M059J (cell line): ENCODE data around the gene NFE2L1. TPM values are rescaled to one million over a fixed set of nuclear protein-coding genes. Genes with fewer than 3 reads are reported as not detected.

ENCODE experiments used
- DNase-seq: peaks from one replicate; pipeline ENCODE4 v3.0.0-alpha.2; 2012; ENCODE audit warnings: low read depth
- total RNA-seq: library from RNA; depleted of rRNA; stranded (reverse); fragments of >200 nt; shearing (Covaris generic); gene quantifications from 2 replicates; pipeline ENCODE4 v1.2.3, GENCODE V29; 2014

NFE2L1 gene
- total RNA-seq, 1 experiment from 2014 or later: 68.7 TPM

- no peak for DNase-seq
Measured at GRCh38 chr17:48047113-48047740, 932 bp upstream of the NFE2L1 start.

- DNase-seq: peak; percentile 89
Measured at GRCh38 chr17:48048384-48049126, 396 bp downstream of the NFE2L1 start.

DNA sequence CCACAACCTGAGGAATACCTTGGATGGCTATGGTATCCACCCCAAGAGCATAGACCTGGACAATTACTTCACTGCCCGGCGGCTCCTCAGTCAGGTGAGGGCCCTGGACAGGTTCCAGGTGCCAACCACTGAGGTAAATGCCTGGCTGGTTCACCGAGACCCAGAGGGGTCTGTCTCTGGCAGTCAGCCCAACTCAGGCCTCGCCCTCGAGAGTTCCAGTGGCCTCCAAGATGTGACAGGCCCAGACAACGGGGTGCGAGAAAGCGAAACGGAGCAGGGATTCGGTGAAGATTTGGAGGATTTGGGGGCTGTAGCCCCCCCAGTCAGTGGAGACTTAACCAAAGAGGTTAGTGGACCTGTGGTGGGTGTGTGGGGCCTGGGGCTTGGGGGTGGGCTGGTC is 3.1 kb downstream of the NFE2L1 start:
- DNase-seq: no peak

DNA sequence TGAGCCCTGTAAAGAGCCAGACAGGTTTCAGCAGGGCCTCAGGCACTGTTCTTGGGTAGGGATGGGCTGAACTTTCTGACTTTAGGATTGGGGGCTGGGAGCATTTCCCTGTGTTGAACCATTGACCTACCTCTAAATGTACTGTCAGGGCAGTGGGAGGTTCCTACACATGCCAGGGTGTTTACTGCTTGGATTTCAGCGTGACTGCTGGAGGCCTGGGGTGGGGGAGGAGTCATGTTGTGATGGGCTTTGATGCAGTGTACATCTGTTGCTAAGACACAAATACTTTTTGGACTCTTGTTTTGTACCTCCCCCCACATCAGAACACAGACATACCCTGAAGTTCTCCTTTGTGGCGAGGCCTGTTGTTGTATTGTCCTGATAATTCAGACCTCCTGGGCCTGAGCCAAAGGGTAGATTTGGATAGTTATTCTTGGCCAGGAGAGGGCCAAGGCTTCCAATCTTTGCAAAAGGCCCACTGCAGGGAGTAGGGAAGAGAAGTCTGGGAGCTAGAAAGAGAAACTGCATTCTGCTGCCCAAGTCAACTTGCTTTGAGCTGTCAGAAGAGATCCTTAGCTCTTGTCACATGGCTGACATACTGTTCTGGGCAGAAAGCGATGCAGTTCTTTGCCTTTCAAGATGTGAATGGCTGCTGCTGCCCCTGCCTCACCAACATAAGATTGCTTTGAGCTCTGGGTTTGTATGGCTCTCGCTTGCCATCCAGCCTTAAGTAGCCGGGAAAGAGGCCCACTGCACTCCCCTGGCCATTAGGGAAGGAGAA is 3.7 kb downstream of the NFE2L1 start:
- DNase-seq: peak; percentile 66

- DNase-seq: no peak
Measured at GRCh38 chr17:48052956-48053757, 5.0 kb downstream of the NFE2L1 start.

GRCh38 chr17:48053758-48054237 is 5.6 kb downstream of the NFE2L1 start:
- no peak for DNase-seq

DNA sequence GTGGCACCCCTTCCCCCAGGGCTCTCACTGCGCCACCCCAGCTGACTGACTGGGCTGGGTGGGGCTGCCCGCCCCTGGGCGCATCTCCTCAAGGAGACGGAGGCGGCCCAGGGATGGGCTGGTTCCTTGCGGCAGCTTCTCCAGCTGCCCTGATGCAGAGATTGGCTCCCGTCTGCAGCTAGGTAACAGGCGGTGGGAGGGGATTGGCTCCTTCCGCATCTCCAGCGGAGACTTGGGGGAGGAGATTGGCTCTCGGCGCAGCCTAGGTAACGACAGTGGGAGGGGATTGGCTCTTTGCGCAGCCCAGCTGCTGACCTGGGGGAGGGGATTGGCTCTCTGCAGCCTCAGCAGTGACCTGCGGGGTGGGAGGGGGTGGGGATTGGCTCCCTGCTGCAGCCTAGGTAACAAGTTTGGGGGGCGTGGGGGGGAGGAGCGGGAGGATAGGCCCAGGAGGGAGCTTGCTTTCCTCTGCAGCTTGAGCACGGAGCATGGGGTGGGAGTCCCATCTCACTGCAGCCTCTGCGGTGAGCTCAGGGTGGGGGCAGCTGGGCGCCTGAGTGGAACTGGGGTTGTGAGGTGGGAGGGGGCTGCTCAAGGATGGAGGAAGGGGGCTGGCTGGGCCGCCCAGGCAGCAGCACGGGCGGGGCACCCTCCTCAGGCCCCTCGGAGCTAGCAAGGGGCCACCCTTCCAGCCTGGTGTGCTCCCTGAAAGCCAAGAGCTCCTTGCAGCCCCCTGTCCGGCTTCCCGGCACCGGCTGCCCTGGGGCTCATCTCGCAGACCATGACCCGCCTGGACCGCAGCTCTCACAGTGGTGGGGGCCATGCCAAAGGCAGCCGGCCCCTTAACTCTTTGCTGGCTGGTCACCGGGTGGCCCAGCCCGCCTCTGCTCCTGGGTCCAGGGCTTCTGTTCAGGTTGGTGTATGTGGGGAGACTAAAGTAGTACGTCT is 6.4 kb downstream of the NFE2L1 start:
- no peak for DNase-seq

DNA sequence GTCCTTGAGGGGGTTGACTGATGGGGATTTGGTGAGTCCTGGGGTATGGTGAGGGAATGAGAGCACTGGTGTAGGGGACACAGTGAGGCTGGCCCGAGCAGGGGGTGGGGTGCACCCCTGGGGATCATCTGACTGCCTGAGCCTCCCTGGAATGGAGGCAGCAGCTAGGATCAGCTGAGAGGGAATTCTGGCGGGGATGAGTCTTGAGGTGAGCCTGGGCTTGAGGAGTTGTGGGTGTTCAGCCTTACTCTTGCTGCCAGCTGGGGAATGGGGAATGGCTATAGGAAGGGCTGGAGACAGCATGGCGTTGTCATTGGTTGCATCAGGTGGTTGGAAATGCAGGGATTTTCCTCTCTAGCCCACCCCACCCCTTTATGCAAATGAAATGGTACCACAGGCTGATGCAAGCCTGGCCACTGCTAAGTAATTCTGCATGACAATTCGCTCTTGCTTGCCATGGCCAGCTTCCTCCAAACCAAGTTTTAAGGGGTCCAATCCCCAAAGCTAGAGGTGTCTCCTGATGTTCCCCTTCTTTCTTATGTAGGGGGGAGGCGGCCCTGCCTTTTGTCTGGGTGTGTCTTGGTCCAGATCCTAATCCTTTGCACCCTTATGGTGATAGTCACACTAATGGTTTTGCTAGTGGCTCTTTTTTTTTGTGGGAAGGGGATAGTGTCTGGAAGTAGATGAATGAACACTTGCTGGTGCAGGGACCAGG is 7.5 kb downstream of the NFE2L1 start:
- DNase-seq: peak; percentile 16

GRCh38 chr17:48056246-48056745 is 8.1 kb downstream of the NFE2L1 start:
- DNase-seq: no peak

- DNase-seq: no peak
Measured at GRCh38 chr17:48056879-48057278, 8.7 kb downstream of the NFE2L1 start.

- DNase-seq: no peak
Measured at GRCh38 chr17:48057626-48058025, 9.5 kb downstream of the NFE2L1 start.

DNA sequence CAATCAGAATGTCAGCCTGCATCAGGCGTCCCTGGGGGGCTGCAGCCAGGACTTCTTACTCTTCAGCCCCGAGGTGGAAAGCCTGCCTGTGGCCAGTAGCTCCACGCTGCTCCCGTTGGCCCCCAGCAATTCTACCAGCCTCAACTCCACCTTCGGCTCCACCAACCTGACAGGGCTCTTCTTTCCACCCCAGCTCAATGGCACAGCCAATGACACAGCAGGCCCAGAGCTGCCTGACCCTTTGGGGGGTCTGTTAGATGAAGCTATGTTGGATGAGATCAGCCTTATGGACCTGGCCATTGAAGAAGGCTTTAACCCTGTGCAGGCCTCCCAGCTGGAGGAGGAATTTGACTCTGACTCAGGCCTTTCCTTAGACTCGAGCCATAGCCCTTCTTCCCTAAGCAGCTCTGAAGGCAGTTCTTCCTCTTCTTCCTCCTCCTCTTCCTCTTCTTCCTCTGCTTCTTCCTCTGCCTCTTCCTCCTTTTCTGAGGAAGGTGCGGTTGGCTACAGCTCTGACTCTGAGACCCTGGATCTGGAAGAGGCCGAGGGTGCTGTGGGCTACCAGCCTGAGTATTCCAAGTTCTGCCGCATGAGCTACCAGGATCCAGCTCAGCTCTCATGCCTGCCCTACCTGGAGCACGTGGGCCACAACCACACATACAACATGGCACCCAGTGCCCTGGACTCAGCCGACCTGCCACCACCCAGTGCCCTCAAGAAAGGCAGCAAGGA is 10.4 kb downstream of the NFE2L1 start:
- DNase-seq: no peak

DNA sequence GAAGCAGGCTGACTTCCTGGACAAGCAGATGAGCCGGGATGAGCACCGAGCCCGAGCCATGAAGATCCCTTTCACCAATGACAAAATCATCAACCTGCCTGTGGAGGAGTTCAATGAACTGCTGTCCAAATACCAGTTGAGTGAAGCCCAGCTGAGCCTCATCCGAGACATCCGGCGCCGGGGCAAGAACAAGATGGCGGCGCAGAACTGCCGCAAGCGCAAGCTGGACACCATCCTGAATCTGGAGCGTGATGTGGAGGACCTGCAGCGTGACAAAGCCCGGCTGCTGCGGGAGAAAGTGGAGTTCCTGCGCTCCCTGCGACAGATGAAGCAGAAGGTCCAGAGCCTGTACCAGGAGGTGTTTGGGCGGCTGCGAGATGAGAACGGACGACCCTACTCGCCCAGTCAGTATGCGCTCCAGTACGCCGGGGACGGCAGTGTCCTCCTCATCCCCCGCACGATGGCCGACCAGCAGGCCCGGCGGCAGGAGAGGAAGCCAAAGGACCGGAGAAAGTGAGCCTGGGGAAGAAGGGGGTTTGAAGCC is 11.0 kb downstream of the NFE2L1 start:
- no peak for DNase-seq

- no peak for DNase-seq
Measured at GRCh38 chr17:48060249-48060648, 12.1 kb downstream of the NFE2L1 start.

DNA sequence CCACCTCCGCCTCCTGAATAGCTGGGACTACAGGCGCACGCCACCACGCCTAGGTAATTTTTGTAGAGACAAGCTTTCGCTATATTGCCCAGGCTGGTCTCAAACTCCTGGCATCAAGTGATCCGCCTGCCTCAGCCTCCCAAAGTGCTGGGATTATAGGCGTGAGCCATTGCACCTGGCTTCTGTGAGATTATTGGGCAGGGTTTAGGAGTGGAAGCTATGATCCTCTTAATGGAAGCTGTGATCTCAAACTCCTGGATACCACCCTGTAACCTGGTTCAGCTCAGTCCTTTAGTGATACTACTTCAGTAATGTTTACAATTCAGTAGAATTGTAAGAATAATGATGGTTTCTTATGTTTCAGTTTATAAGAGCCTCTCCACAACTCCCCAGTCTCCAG is 14.1 kb downstream of the NFE2L1 start:
- DNase-seq: no peak

GRCh38 chr17:48064638-48065037 is 16.5 kb downstream of the NFE2L1 start:
- DNase-seq: no peak

- DNase-seq: no peak
Measured at GRCh38 chr17:48066192-48066591, 18.0 kb downstream of the NFE2L1 start.

GRCh38 chr17:48066656-48067055 is 18.5 kb downstream of the NFE2L1 start:
- no peak for DNase-seq

GRCh38 chr17:48067245-48067644 is 19.1 kb downstream of the NFE2L1 start:
- no peak for DNase-seq
